ENCODE data around the gene EIF4E3.

GRCh38 chr3:71692139-71692538 lies 33.1 kb downstream of the EIF4E3 start:
- TF ChIP-seq, protein P1, sequence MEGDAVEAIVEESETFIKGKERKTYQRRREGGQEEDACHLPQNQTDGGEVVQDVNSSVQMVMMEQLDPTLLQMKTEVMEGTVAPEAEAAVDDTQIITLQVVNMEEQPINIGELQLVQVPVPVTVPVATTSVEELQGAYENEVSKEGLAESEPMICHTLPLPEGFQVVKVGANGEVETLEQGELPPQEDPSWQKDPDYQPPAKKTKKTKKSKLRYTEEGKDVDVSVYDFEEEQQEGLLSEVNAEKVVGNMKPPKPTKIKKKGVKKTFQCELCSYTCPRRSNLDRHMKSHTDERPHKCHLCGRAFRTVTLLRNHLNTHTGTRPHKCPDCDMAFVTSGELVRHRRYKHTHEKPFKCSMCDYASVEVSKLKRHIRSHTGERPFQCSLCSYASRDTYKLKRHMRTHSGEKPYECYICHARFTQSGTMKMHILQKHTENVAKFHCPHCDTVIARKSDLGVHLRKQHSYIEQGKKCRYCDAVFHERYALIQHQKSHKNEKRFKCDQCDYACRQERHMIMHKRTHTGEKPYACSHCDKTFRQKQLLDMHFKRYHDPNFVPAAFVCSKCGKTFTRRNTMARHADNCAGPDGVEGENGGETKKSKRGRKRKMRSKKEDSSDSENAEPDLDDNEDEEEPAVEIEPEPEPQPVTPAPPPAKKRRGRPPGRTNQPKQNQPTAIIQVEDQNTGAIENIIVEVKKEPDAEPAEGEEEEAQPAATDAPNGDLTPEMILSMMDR (IDR thresholded peaks at IDR 0.05) = no peak
- TF ChIP-seq EZH2 (IDR thresholded peaks at IDR 0.05) (no peak), EZH2phosphoT487 (IDR thresholded peaks at IDR 0.05) (no peak)
